A549 (cell line): ENCODE data around the gene CEP128.

Experiments
- CBX2 ChIP-seq: fragments of 200-600 bp; sonication (generic); IDR thresholded peaks from 2 replicates; pipeline ENCODE4 v1.6.1; 2016; ENCODE audit warnings: low read depth, mild to moderate bottlenecking, borderline replicate concordance
- CHD4 ChIP-seq: fragments of 200-600 bp; sonication (generic); IDR thresholded peaks from 2 replicates; pipeline ENCODE4 v1.6.1; 2016; ENCODE audit warnings: antibody characterized with exemption, mild to moderate bottlenecking, borderline replicate concordance
- JUNB ChIP-seq: fragments of >200 bp; sonication (Bioruptor Twin); formaldehyde crosslinking; IDR thresholded peaks from 2 replicates; pipeline ENCODE4 v1.6.1; 2016
- PHF8 ChIP-seq: fragments of 200-600 bp; sonication (generic); IDR thresholded peaks from 2 replicates; pipeline ENCODE4 v1.6.1; 2016; ENCODE audit warnings: low read depth, mild to moderate bottlenecking, antibody characterized with exemption, moderate library complexity, borderline replicate concordance
- RCOR1 ChIP-seq: fragments of 150-350 bp; IDR thresholded peaks from 2 replicates; pipeline ENCODE4 v1.6.1; 2014; ENCODE audit warnings: antibody characterized with exemption, low read length, low read depth
- RFX5 ChIP-seq: fragments of 450-650 bp; IDR thresholded peaks from 2 replicates; pipeline ENCODE4 v1.7.1; 2014; ENCODE audit warnings: antibody characterized with exemption, mild to moderate bottlenecking, moderate library complexity
- RNF2 ChIP-seq: fragments of 200-600 bp; sonication (generic); IDR thresholded peaks from 2 replicates; pipeline ENCODE4 v1.6.1; 2016; ENCODE audit warnings: low read depth, mild to moderate bottlenecking, antibody characterized with exemption, moderate library complexity, borderline replicate concordance
- TP53 ChIP-seq: fragments of 250-450 bp; sonication (Bioruptor Pico); IDR thresholded peaks from 2 replicates; pipeline ENCODE4 v1.5.0; 2021; ENCODE audit warnings: mild to moderate bottlenecking, moderate library complexity
- ZFP36 ChIP-seq: fragments of 450-650 bp; IDR thresholded peaks from 2 replicates; pipeline ENCODE4 v1.6.1; 2014; ENCODE audit warnings: borderline replicate concordance; ENCODE audit not compliant: partially characterized antibody
- TF ChIP-seq, protein P1 (sequence below): IDR thresholded peaks from 2 replicates; pipeline ENCODE4 v1.6.1; 2012
- TF ChIP-seq, protein P2 (sequence below): fragments of >200 bp; sonication (Bioruptor Twin); formaldehyde crosslinking; IDR thresholded peaks from 3 replicates; pipeline ENCODE4 v1.5.1; 2016
- TF ChIP-seq, protein P3 (sequence below): fragments of >200 bp; sonication (Bioruptor Twin); formaldehyde crosslinking; IDR thresholded peaks from 3 replicates; pipeline ENCODE4 v1.6.1; 2016

DNA sequence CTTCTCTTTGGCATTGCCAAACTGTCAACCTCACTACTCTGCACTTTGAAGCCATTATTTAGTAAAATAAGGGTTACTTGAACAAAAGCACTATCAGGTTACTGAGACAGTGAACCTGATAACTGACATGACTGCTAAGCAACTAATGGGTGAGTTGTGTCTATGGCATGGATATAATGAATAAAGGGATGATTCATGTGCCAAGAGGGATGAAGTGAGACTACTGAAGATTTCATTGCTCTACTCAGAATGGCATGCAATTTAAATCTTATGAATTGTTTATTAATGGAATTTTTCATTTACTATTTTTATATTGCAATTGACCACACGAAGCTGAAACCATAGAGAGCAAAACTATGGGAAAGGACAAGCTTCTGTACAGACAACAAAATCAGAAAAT lies 74.4 kb downstream of the CEP128 start:
- TF ChIP-seq, protein P1, sequence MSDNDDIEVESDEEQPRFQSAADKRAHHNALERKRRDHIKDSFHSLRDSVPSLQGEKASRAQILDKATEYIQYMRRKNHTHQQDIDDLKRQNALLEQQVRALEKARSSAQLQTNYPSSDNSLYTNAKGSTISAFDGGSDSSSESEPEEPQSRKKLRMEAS, result no peak
- TF ChIP-seq PHF8 (no peak), JUNB (no peak), CBX2 (no peak), TP53 (CRISPR knock-in tag) (no peak), CHD4 (no peak), RNF2 (no peak), ZFP36 (no peak), RCOR1 (no peak), RFX5 (no peak)
- TF ChIP-seq, protein P2, sequence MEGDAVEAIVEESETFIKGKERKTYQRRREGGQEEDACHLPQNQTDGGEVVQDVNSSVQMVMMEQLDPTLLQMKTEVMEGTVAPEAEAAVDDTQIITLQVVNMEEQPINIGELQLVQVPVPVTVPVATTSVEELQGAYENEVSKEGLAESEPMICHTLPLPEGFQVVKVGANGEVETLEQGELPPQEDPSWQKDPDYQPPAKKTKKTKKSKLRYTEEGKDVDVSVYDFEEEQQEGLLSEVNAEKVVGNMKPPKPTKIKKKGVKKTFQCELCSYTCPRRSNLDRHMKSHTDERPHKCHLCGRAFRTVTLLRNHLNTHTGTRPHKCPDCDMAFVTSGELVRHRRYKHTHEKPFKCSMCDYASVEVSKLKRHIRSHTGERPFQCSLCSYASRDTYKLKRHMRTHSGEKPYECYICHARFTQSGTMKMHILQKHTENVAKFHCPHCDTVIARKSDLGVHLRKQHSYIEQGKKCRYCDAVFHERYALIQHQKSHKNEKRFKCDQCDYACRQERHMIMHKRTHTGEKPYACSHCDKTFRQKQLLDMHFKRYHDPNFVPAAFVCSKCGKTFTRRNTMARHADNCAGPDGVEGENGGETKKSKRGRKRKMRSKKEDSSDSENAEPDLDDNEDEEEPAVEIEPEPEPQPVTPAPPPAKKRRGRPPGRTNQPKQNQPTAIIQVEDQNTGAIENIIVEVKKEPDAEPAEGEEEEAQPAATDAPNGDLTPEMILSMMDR, result no peak
- TF ChIP-seq, protein P3, sequence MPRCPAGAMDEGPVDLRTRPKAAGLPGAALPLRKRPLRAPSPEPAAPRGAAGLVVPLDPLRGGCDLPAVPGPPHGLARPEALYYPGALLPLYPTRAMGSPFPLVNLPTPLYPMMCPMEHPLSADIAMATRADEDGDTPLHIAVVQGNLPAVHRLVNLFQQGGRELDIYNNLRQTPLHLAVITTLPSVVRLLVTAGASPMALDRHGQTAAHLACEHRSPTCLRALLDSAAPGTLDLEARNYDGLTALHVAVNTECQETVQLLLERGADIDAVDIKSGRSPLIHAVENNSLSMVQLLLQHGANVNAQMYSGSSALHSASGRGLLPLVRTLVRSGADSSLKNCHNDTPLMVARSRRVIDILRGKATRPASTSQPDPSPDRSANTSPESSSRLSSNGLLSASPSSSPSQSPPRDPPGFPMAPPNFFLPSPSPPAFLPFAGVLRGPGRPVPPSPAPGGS, result no peak
